Measurements from ENCODE around the gene MAP2K4.

MAP2K4 gene

GRCh38 chr17:11996722-11997146 is 23.9 kb upstream of the MAP2K4 start:
- Histone ChIP-seq H3K4me2 (ENCODE audit: low read length) (peak overlapping the region; percentile 97), H3K4me1 (ENCODE audit: insufficient read depth, low read length, severe bottlenecking) (peaks cover 14% of the 10 kb centered on the region), H2AFZ (ENCODE audit: low read length) (peak overlapping the region; percentile 39), H3F3A (ENCODE audit: insufficient read depth, low read length) (no peaks in the 10 kb centered on the region), H3K9me3 (ENCODE audit: low read length) (no peaks in the 10 kb centered on the region), H4K20me1 (ENCODE audit: insufficient read depth, low read length) (no peaks in the 10 kb centered on the region), H3K27me3 (ENCODE audit: insufficient read depth, low read length) (no peaks in the 10 kb centered on the region), H3K4me3 (ENCODE audit: low read depth, low read length, poor library complexity, severe bottlenecking) (peak overlapping the region; percentile 94), H3K36me3 (ENCODE audit: insufficient read depth, low read length) (peaks cover 4% of the 10 kb centered on the region; the same call in 1 of the 2 replicates), H3K27ac (ENCODE audit: low read depth, low read length, poor library complexity, severe bottlenecking) (no peak overlapping the region), H3K9ac (ENCODE audit: low read length) (peak overlapping the region; percentile 92), H3K9me2 (ENCODE audit: low read depth, low read length) (no peaks in the 10 kb centered on the region), H3K79me2 (ENCODE audit: insufficient read depth, low read length) (no peaks in the 10 kb centered on the region)
- TF ChIP-seq CTCF (IDR thresholded peaks at IDR 0.05; ENCODE audit: low read length) (no peak; the same call in 1 of the 2 replicates), EZH2 (IDR thresholded peaks at IDR 0.05; ENCODE audit: borderline replicate concordance, low read length) (no peak)

- no peak for TF ChIP-seq EZH2 (IDR thresholded peaks at IDR 0.05; ENCODE audit: borderline replicate concordance, low read length)
- TF ChIP-seq CTCF (IDR thresholded peaks at IDR 0.05; ENCODE audit: low read length) = peak; percentile 4; the same call in 1 of the 2 replicates
- peak within 1 kb of the TSS; percentile 94 for H3K4me3 ChIP-seq (ENCODE audit: low read depth, low read length, poor library complexity, severe bottlenecking)
- peaks cover 1% of the 10 kb centered on the region; the same call in 1 of the 2 replicates for H3K36me3 ChIP-seq (ENCODE audit: insufficient read depth, low read length)
- H2AFZ ChIP-seq (ENCODE audit: low read length) = peak within 1 kb of the TSS; percentile 58
- H4K20me1 ChIP-seq (ENCODE audit: insufficient read depth, low read length) = no peaks in the 10 kb centered on the region
- H3K9me2 ChIP-seq (ENCODE audit: low read depth, low read length) = no peaks in the 10 kb centered on the region
- H3K9me3 ChIP-seq (ENCODE audit: low read length) = no peaks in the 10 kb centered on the region
- H3K4me1 ChIP-seq (ENCODE audit: insufficient read depth, low read length, severe bottlenecking) = peaks cover 14% of the 10 kb centered on the region
- no peaks in the 10 kb centered on the region for H3F3A ChIP-seq (ENCODE audit: insufficient read depth, low read length)
- peak within 1 kb of the TSS; percentile 92 for H3K9ac ChIP-seq (ENCODE audit: low read length)
- H3K4me2 ChIP-seq (ENCODE audit: low read length) = peak within 1 kb of the TSS; percentile 97
- H3K79me2 ChIP-seq (ENCODE audit: insufficient read depth, low read length) = no peaks in the 10 kb centered on the region
- H3K27me3 ChIP-seq (ENCODE audit: insufficient read depth, low read length) = no peaks in the 10 kb centered on the region
- H3K27ac ChIP-seq (ENCODE audit: low read depth, low read length, poor library complexity, severe bottlenecking) = peak within 1 kb of the TSS; percentile 28
These were observed 23.3 kb upstream of the MAP2K4 start, which contains the start of gene ZNF18 for GRCh38 chr17:11997147-11997971. Gene ZNF18 (minus strand): TSS chr17:11997475. CDS start chr17:11992829, 4,646 bp downstream.

- peak overlapping the region; percentile 68; the same call in 1 of the 2 replicates for H3K9ac ChIP-seq (ENCODE audit: low read length)
- H3K27ac ChIP-seq (ENCODE audit: low read depth, low read length, poor library complexity, severe bottlenecking) = no peak overlapping the region
These were observed 22.8 kb upstream of the MAP2K4 start for GRCh38 chr17:11997972-11998233.

More at GRCh38 chr17:11997972-11998233, 22.8 kb upstream of the MAP2K4 start:
- H3K4me2 ChIP-seq (ENCODE audit: low read length) = peak overlapping the region; percentile 89
- no peaks in the 10 kb centered on the region for H3F3A ChIP-seq (ENCODE audit: insufficient read depth, low read length)
- no peaks in the 10 kb centered on the region for H3K36me3 ChIP-seq (ENCODE audit: insufficient read depth, low read length)
- no peaks in the 10 kb centered on the region for H3K9me3 ChIP-seq (ENCODE audit: low read length)
- no peaks in the 10 kb centered on the region for H4K20me1 ChIP-seq (ENCODE audit: insufficient read depth, low read length)
- H3K4me1 ChIP-seq (ENCODE audit: insufficient read depth, low read length, severe bottlenecking) = peaks cover 14% of the 10 kb centered on the region
- peak overlapping the region; percentile 58; the same call in 1 of the 2 replicates for H2AFZ ChIP-seq (ENCODE audit: low read length)
- no peak for TF ChIP-seq CTCF (IDR thresholded peaks at IDR 0.05; ENCODE audit: low read length)
- no peak for TF ChIP-seq EZH2 (IDR thresholded peaks at IDR 0.05; ENCODE audit: borderline replicate concordance, low read length)
- no peaks in the 10 kb centered on the region for H3K27me3 ChIP-seq (ENCODE audit: insufficient read depth, low read length)
- H3K79me2 ChIP-seq (ENCODE audit: insufficient read depth, low read length) = no peaks in the 10 kb centered on the region
- H3K4me3 ChIP-seq (ENCODE audit: low read depth, low read length, poor library complexity, severe bottlenecking) = peak overlapping the region; percentile 94
- H3K9me2 ChIP-seq (ENCODE audit: low read depth, low read length) = no peaks in the 10 kb centered on the region

All from OCI-LY1 (cell line).